HG03135 (cell line): ENCODE data around the gene ULK1.
"Not testable (repeated sequence)": the region's sequence is repeated elsewhere in the genome, so short reads cannot be mapped to it uniquely, and the experiment has no call there.

Source experiments
- ATAC-seq: cut with Tn5 transposase; IDR thresholded peaks from one replicate; pipeline ENCODE4 v1.9.1; 2021; ENCODE audit warnings: mild to moderate bottlenecking, moderate library complexity; ENCODE audit not compliant: unreplicated experiment

Gene ULK1

DNA sequence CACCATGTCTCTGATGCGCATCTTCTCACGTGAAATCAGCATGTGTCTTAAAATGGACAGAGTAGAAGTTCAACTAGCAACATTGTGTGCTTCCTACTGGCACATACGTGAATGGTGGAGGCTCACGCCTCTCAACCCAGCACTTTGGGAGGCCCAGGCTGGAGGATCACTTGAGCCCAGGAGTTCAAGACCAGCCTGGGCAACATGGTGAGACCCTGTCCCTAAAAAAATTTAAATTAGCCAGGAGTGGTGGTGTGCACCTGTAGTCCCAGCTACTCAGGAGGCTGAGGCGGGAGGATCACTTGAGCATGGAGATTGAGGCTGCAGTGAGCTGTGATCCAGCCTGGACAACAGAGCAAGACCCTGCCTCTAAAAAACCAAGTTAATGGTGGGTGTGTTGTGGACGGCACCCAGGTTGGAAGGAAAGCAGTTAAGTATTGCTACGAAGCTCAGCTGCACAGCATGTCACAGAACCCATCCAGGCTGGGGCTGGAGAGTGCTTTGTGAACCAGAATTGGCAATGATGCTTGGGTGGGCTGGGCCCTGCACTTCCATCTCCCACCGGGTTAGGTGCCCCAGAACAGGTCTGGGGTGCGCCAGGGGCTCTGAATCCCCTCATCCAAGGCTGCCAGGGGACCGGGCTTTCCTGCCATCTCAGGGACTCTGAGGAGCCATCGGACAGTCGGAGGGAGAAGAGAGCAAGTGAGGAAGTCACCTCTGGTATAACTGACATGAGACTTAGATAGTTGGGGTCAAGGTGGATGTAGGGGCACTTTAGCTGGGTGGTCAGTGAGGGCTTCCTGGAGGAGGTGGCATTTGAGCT, 33.0 kb upstream of the ULK1 start:
- no peak for ATAC-seq

DNA sequence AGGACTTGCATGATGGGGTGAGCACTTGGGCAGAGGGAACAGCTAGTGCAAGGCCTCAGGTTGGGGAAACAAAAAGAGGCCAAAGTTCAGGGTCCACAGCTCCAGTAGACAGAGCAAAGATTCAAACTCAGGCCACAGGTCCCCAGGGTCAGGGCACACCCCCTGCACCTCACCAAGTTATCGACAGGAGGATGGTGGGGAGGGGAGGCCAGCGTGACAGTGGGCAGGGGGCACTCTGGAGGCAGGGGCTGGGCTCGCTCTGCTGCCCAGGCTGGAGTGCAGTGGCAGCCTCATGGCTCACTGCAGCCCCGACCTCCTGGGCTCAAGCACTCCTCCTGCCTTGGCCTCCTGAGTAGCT, 32.4 kb upstream of the ULK1 start:
- no peak for ATAC-seq

DNA sequence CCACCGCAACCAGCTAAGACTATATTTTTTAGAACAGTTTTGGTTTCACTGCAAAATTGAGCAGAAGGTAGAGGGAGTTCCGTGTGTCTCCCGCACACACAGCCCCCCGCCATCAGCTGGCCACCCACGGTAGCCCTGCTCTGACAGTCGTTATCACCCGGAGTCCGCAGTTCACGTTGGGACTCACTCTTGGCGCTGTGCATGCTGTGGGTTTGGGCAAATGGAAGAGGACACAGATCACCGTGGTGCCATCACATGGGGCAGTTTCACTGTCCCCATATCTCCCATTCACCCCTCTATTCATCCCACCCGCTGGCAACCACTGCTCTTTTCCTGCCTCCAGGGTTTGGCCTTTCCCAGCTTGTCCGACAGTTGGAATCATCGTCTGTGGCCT, 31.8 kb upstream of the ULK1 start:
- ATAC-seq: no peak

DNA sequence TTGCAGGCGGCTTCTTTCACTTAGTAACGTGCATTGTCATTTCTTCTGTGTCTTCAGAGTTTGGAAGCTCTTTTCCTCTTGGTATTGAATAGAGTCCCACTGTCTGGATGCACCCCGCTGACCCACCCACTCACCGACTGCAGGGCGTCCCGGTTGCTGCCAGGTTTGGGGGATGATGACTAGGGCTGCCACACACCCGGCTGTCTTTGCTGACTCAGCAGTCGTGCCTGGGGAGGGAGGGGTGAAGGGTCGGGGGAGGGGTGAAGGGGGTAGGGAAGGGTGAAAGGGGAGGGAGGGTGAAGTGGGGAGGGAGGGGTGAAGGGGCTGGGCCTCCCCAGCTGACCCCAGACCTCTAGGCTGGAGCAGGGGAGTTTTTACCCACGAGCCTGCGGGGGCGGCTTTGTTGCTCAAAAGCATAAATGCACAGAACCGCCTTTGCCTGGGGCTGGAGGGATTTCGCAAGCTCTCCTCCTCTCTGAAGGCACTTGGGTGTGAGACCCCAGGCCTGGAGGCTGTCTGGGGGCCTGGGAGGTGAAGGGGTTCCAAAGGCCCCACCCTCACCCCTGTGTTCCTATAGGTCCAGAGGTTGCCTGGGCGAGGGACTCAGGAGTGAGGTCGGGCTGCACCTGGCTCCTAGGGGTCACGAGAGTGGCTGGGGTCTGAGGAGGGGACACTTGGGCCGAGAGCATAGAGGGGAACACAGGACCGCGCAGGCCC, 31.3 kb upstream of the ULK1 start:
- ATAC-seq: no peak

- no peak for ATAC-seq
Observed at GRCh38 chr12:131863711-131864396, 30.6 kb upstream of the ULK1 start.

DNA sequence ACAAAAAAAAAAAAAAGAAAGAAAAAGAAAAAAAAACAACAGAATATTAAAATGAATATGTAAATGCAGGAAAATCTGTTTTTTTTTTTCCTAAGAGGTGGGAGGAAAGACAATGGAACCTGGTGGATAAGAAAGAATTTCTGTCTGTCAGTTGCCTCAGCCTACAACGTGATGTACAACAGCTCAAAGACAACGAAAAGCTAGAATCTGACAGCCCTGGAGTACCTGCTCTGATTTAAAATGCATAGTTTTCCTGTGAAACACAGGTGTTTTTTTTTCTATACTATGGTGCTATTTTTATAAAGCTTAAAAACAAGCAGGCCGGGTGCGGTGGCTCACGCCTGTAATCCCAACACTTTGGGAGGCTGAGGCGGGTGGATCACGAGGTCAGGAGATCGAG, 30.0 kb upstream of the ULK1 start:
- no peak for ATAC-seq

DNA sequence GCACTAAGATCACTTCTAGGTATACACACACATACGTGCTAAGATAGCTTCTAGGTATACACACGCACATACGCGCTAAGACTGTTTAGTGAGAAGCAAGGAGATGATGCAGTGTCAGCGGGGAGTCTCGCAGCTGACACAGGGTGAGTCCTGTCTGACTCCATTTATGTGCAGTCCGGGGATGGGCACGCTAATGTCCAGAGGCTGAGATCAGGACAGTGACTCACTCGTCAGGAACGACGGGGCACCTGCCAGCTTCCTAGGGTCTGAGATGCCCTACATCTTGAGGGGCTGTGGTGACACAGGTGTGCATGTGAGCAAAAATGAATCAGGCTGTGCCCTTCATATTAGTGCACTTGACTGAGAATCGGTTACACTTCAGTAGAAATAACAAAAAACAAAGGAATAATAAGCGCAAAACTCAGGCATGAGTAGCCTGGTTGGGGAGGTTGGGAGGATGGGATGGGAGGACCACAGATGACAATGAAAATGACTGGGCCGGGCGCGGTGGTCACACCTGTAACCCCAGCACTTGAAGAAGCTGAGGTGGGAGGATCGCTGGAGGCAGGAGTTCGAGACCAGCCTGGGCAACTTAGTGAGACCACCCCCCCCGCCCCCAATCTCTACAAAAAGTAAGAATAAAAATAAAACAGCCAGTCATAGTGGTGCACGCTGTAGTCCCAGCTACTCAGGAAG, 29.1 kb upstream of the ULK1 start:
- ATAC-seq: no peak

DNA sequence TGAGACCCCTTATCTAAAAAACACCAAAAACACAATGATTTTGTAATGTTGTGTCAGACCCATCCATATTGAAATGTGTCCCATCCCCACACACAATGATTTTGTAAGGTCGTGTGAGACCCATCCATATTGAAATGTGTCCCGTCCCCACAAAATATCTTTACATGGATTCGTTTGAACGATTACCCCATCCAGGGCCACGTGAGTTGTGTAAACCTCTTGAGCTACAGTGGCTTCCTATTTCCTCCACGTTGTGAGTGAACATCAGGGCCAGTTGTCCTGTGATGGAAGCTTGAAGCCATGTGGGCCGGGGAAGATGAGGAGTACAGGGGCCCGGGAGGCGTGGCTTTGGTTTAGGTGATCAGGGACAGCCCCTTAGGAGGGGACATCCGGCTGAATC, 27.0 kb upstream of the ULK1 start:
- ATAC-seq: no peak

- ATAC-seq: no peak
Observed at GRCh38 chr12:131867891-131868675, 26.3 kb upstream of the ULK1 start.

DNA sequence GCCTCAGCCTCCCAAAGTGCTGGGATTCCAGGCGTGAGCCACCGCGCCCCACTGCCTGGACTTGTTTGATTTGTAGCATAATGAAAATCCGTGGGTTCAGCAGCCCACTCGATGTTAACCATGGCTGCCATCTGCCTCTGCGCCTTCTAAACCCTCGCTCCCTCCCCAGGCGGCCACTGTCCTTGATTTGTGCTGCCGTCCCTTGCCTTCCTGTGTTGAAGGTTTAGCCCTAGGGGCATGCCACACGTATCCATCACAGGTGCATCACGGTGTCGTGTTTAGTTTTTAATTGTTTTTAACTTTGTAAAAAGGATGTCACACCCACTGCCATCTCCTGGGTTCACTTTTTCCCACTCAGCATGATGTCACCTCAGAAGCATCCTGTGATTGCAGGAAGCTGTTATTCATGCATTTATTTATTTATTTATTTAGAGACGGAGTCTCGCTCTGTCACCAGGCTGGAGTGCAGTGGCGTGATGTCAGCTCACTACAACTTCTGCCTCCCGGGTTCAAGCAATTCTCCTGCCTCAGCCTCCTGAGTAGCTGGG, 24.5 kb upstream of the ULK1 start:
- no peak for ATAC-seq

GRCh38 chr12:131871677-131872076, 22.7 kb upstream of the ULK1 start:
- ATAC-seq: no peak

- ATAC-seq: no peak
Observed at GRCh38 chr12:131872154-131873051, 22.0 kb upstream of the ULK1 start.

DNA sequence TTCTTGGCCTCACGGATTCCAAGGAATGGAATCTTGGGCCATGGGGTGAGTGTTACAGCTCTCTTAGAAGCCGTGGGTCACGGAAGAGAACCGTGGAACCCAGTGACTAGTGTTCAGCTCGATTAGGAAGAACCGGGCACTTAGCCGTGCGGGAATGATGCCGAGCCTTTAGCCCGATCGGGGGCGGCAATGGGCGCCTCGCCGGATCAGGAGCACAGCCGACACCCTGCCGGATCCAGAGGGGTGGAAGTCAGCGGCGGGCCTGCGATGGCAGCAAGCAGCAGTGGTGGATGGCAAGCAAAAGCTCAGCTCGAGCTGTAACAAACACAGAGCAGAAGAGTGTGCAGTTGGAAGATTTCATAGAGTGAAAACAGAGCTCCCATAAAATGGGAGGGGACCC, 21.1 kb upstream of the ULK1 start:
- ATAC-seq: no peak

- ATAC-seq: not testable (repeated sequence)
Observed at GRCh38 chr12:131874972-131875371, 19.4 kb upstream of the ULK1 start.

- not testable (repeated sequence) for ATAC-seq
Observed at GRCh38 chr12:131877216-131877615, 17.2 kb upstream of the ULK1 start.

DNA sequence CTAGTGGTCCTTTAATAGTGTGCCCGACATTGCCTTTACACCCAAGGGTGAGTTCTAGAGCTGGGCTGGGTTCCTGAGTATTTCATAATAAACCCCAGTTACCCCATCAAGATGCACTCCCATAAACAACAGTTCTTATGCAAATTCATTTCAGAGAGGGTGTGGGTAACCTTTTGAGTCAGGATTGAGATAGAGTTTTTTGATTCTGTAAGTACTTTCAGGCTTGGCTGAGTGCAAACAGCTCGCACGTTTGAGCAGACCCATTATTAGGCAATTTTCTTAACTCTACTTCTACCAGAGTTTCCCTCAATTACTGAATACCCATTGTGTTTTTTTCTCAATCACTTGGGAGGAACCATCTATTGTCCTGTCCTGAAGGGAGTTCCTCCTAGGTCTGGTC, 16.0 kb upstream of the ULK1 start:
- ATAC-seq: not testable (repeated sequence)

- ATAC-seq: no peak
Observed at GRCh38 chr12:131882804-131883520, 11.5 kb upstream of the ULK1 start.

DNA sequence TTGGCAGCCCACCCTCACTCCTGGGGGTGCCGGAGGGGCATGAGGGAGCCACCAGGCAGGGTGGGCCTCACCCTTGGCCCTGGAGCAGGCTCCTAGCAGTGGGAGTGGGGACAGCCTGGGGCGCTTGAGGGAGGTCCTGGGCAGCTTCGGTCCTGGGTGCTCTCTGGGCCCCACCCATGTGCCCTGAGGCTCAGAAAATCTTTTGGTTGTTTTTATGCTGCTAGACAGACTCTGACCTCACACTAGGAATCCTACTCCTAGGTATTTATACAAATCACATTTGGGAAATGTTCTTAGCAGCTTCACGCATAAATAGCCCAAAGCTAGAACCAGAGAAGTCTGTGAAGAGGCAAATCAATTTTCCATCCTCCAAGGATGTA, 10.9 kb upstream of the ULK1 start:
- no peak for ATAC-seq

DNA sequence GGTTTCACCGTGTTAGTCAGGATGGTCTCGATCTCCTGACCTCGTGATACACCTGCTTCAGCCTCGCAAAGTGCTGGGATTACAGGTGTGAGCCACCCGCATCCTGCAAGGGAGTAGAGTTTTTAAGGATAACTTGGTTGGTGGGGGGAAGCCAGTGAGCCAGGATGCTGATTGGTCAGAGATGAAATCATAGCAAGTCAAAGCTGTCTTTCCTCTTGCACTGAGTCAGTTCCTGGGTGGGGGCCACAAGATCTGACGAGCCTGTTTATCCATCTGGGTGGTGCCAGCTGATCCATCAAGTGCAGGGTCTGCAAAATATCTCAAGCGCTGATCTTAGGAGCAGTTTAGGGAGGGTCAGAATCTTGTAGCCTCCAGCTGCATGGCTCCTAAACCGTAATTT, 9.3 kb upstream of the ULK1 start:
- ATAC-seq: not testable (repeated sequence)
